HepG2 (cell line): ENCODE data around the gene ZXDC. TPM values are rescaled to one million over a fixed set of nuclear protein-coding genes. Genes with fewer than 3 reads are reported as not detected.

Experiments used
- ATAC-seq: fragments of 200-7000 bp; cut with Tn5 transposase; 3 replicates; pipeline ENCODE4 v1.9.1; 2020; ENCODE audit warnings: mild to moderate bottlenecking, moderate library complexity
- BruUV-seq: library from RNA; stranded (reverse); fragments of 400-500 nt; replicated peaks from 2 replicates; lab custom pipeline; 2021; lab: Mats Ljungman, UMichigan
- CTCF ChIA-PET: fragments of 300-600 bp; formaldehyde crosslinking; extraction: SDS; loops from one replicate; lab custom pipeline; 2021; ENCODE audit warnings: low total read pairs, inconsistent platforms, low intra/inter-chr PET ratio; lab: Yijun Ruan, JAX
- POLR2A ChIA-PET: fragments of 350-600 bp; sonication (Branson Sonifier 250); formaldehyde crosslinking; loops from one replicate; lab custom pipeline; 2020; ENCODE audit warnings: antibody characterized with exemption, inconsistent platforms; lab: Yijun Ruan, JAX
- DNase-seq: peaks from one replicate; pipeline ENCODE4 v3.0.0-alpha.2; 2015; ENCODE audit warnings: low spot score
- FAIRE-seq: peaks from 3 replicates; lab custom pipeline; 2011; peaks lifted over from hg19 to GRCh38; lab: Jason Lieb, UNC
- H2AFZ ChIP-seq: one replicate; pipeline ENCODE4 v1.6.1; 2011; ENCODE audit warnings: low read length, inconsistent platforms
- H3K27ac ChIP-seq: fragments of 300-600 bp; 3 replicates; pipeline ENCODE4 v1.8.0; 2011; ENCODE audit warnings: mixed run types, mild to moderate bottlenecking, mixed read lengths, low read length, inconsistent platforms; ENCODE audit not compliant: insufficient read depth; ENCODE audit errors: extremely low read length
- H3K27me3 ChIP-seq, 2 experiments: fragments of 200-600 bp in 1 of 2; 2 replicates in 1 of 2; 3 replicates in 1 of 2; pipeline versions ENCODE4 v1.6.0 to v1.8.0; 2011; ENCODE audit warnings: low read length in 2 of 2, mild to moderate bottlenecking in 2 of 2, moderate library complexity in 2 of 2, inconsistent platforms in 1 of 2; ENCODE audit not compliant: insufficient read depth in 2 of 2, control insufficient read depth in 1 of 2
- H3K36me3 ChIP-seq, 2 experiments: fragments of 200-600 bp in 1 of 2; replicated peaks in 1 of 2; 2 replicates in 1 of 2; 3 replicates in 1 of 2; pipeline versions ENCODE4 v1.5.1 to v1.8.0; 2011; ENCODE audit warnings: low read length in 2 of 2, inconsistent platforms in 1 of 2; ENCODE audit not compliant: insufficient read depth in 2 of 2, control insufficient read depth in 1 of 2
- H3K4me1 ChIP-seq: 2 replicates; pipeline ENCODE4 v1.5.1; 2012; ENCODE audit warnings: low read length, inconsistent platforms; ENCODE audit not compliant: insufficient read depth
- H3K4me2 ChIP-seq: 2 replicates; pipeline ENCODE4 v1.6.0; 2011; ENCODE audit warnings: low read depth, low read length, inconsistent platforms
- H3K4me3 ChIP-seq, 3 experiments: fragments of 200-600 bp in 1 of 3; sonication (generic), shearing (Covaris generic) in 1 of 3; replicated peaks in 1 of 3; 2 replicates each; pipeline ENCODE4 v1.5.1; 2011 to 2016; ENCODE audit warnings: low read length in 3 of 3, inconsistent platforms in 2 of 3, low read depth in 2 of 3, mild to moderate bottlenecking in 2 of 3, control low read depth in 1 of 3, mixed read lengths in 1 of 3; ENCODE audit not compliant: insufficient read depth in 1 of 3
- H3K79me2 ChIP-seq: one replicate; pipeline ENCODE4 v1.6.1; 2011; ENCODE audit warnings: low read length, inconsistent platforms; ENCODE audit not compliant: insufficient read depth
- H3K9ac ChIP-seq: 2 replicates; pipeline ENCODE4 v1.6.0; 2011; ENCODE audit warnings: mild to moderate bottlenecking, low read depth, low read length, inconsistent platforms; ENCODE audit not compliant: insufficient read depth
- H3K9me3 ChIP-seq: 2 replicates; pipeline ENCODE4 v1.5.1; 2012; ENCODE audit warnings: mild to moderate bottlenecking, low read length
- H4K20me1 ChIP-seq: 2 replicates; pipeline ENCODE4 v1.6.0; 2011; ENCODE audit warnings: inconsistent platforms, mild to moderate bottlenecking, low read length, moderate library complexity; ENCODE audit not compliant: insufficient read depth
- ELF1 ChIP-seq: sonication (generic); formaldehyde crosslinking; IDR thresholded peaks from 2 replicates; pipeline ENCODE4 v1.4.0; 2020; ENCODE audit warnings: missing genetic modification reagents
- FOXC1 ChIP-seq: sonication (generic); formaldehyde crosslinking; IDR thresholded peaks from 2 replicates; pipeline ENCODE4 v1.8.0; 2022; ENCODE audit warnings: mild to moderate bottlenecking, missing genetic modification reagents, borderline replicate concordance
- HDAC1 ChIP-seq: sonication (generic); formaldehyde crosslinking; IDR thresholded peaks from 2 replicates; pipeline ENCODE4 v1.5.1; 2020; ENCODE audit warnings: mild to moderate bottlenecking, missing genetic modification reagents
- KAT8 ChIP-seq: IDR thresholded peaks from 2 replicates; pipeline ENCODE4 v1.6.1; 2016; ENCODE audit warnings: missing genetic modification reagents, missing compliant biosample characterization
- KLF6 ChIP-seq: IDR thresholded peaks from 2 replicates; pipeline ENCODE4 v1.8.0; 2016; ENCODE audit warnings: missing biosample characterization, missing genetic modification reagents
- MTA1 ChIP-seq: sonication (generic); formaldehyde crosslinking; IDR thresholded peaks from 2 replicates; pipeline ENCODE4 v1.4.0; 2020; ENCODE audit warnings: missing genetic modification reagents, mild to moderate bottlenecking, borderline replicate concordance
- POLR2G ChIP-seq: fragments of 200-400 bp; formaldehyde crosslinking; IDR thresholded peaks from 2 replicates; pipeline ENCODE4 v1.6.1; 2018; ENCODE audit warnings: mild to moderate bottlenecking, low read depth, low read length, moderate library complexity
- REL ChIP-seq: sonication (generic); formaldehyde crosslinking; conservative IDR thresholded peaks from 2 replicates; pipeline ENCODE4 v1.8.0; 2022; ENCODE audit warnings: mild to moderate bottlenecking, missing genetic modification reagents, moderate library complexity
- THAP7 ChIP-seq: sonication (generic); formaldehyde crosslinking; IDR thresholded peaks from 2 replicates; pipeline ENCODE4 v1.8.1; 2023; ENCODE audit warnings: mild to moderate bottlenecking, missing genetic modification reagents
- ZNF17 ChIP-seq: sonication (generic); formaldehyde crosslinking; IDR thresholded peaks from 2 replicates; pipeline ENCODE4 v1.5.0; 2020; ENCODE audit warnings: mild to moderate bottlenecking, missing genetic modification reagents
- ZNF280D ChIP-seq: sonication (generic); formaldehyde crosslinking; IDR thresholded peaks from 2 replicates; pipeline ENCODE4 v1.5.1; 2020; ENCODE audit warnings: mild to moderate bottlenecking, missing genetic modification reagents
- ZNF33B ChIP-seq: sonication (generic); formaldehyde crosslinking; IDR thresholded peaks from 2 replicates; pipeline ENCODE4 v1.5.1; 2020; ENCODE audit warnings: mild to moderate bottlenecking, missing genetic modification reagents
- ZNF646 ChIP-seq: sonication (generic); formaldehyde crosslinking; IDR thresholded peaks from 2 replicates; pipeline ENCODE4 v1.9.0; 2021; ENCODE audit warnings: mild to moderate bottlenecking, missing genetic modification reagents
- WGBS: methylation state at CpG from one replicate; pipeline ENCODE4 v1.1.6; 2017; ENCODE audit warnings: low lambda C conversion rate; 5-methylcytosine and 5-hydroxymethylcytosine counted together
- in situ Hi-C: cut with HindIII; loops from 2 replicates; pipeline ENCODE4 v1.10.0; 2017; ENCODE audit warnings: low pct_unique_long_range_greater_than_20kb; ENCODE audit not compliant: extremely low pct_ligation_motif_present
- intact Hi-C: fragments of 100-400 bp; cut with micrococcal nuclease; formaldehyde crosslinking; loops from one replicate; pipeline ENCODE4 v1.10.0; 2022; ENCODE audit not compliant: unreplicated experiment
- polyA plus RNA-seq, 8 experiments: library from polyadenylated mRNA; depleted of rRNA in 3 of 8; stranded (reverse) in 7 of 8; unstranded in 1 of 8; fragments of >200 nt; fragmentation: Illumina TruSeq in 4 of 8; extraction: Trizol in 4 of 8; gene quantifications; 2 replicates each; pipeline versions ENCODE4 v1.2.1 to v1.2.3, GENCODE V29; 2011 to 2016; ENCODE audit warnings: low read depth in 4 of 8, missing spikeins in 1 of 8, mixed read lengths in 1 of 8; ENCODE audit not compliant: insufficient read depth in 1 of 8
- total RNA-seq, 5 experiments: library from RNA; depleted of rRNA; stranded (reverse); fragments of >200 nt; fragmentation: Illumina TruSeq; extraction: Trizol; gene quantifications; 2 replicates each; pipeline ENCODE4 v1.2.3, GENCODE V29; 2016; ENCODE audit warnings: low read depth in 1 of 5

Gene ZXDC
- total and polyA plus RNA-seq, 2 of the 13 experiments (the other 11 are each of a cell fraction or from before 2014, with no cell fraction given) = 17.6 to 21.2 TPM

- Histone ChIP-seq H3K4me2 (peak overlapping the region; percentile 94), H3K27ac (peak overlapping the region; percentile 76), H3K4me3 (peak overlapping the region; percentile 12 to 73 (median 54)), H3K9me3 (no peaks in the 10 kb centered on the region), H4K20me1 (no peaks in the 10 kb centered on the region), H2AFZ (no peak overlapping the region), H3K79me2 (peaks cover 2% of the 10 kb centered on the region), H3K9ac (peak overlapping the region; percentile 24), H3K36me3 (no peaks in the 10 kb centered on the region), H3K4me1 (peaks cover 68% of the 10 kb centered on the region), H3K27me3 (no peaks in the 10 kb centered on the region)
- POLR2A ChIA-PET = interaction anchor here (0.6 to 3.5 kb wide), 12 partner anchors 8 to 923 kb away, joined by 3 to 53 read pairs (median 5); partner anchors contain the start of genes OSBPL11 and ZXDC
- CTCF ChIA-PET = no interaction called here
- WGBS = 4% methylated on average over 8 of the region's 15 CpGs
- intact Hi-C loops (loop anchor here (5.0 kb wide), 1 partner anchor 36 kb away; no protein-coding TSS in a partner anchor), in situ Hi-C loops (no loop called here)
- no peak for DNase-seq
- no peak for FAIRE-seq
- peak; percentile 75 for ATAC-seq
- no TSS peak for BruUV-seq
- no peak; the same call in 1 of the 2 replicates for TF ChIP-seq ZNF280D (CRISPR knock-in tag)
- no peak for TF ChIP-seq REL (CRISPR knock-in tag)
- TF ChIP-seq KLF6 (CRISPR knock-in tag) = 0 out of 2 replicates have a peak, but pooled peaks have one; percentile 0
- no peak for TF ChIP-seq ZNF17 (CRISPR knock-in tag)
- TF ChIP-seq KAT8 (CRISPR knock-in tag) = peak; percentile 21; the same call in 1 of the 2 replicates
- TF ChIP-seq ZNF33B (CRISPR knock-in tag) = 0 out of 2 replicates have a peak, but pooled peaks have one; percentile 27
- TF ChIP-seq POLR2G = peak; percentile 40; the same call in 1 of the 2 replicates
- no peak for TF ChIP-seq FOXC1
- TF ChIP-seq ELF1 = no peak
- peak; percentile 27; the same call in 1 of the 2 replicates for TF ChIP-seq MTA1 (CRISPR knock-in tag)
- TF ChIP-seq THAP7 (CRISPR knock-in tag) = peak; percentile 75; the same call in 1 of the 2 replicates
- no peak for TF ChIP-seq ZNF646
- TF ChIP-seq HDAC1 (CRISPR knock-in tag) = no peak
Observed at GRCh38 chr3:126517986-126518778, 42.5 kb upstream of the ZXDC start.
